ENCODE data around the gene CSGALNACT2. TPM values are rescaled to one million over a fixed set of nuclear protein-coding genes. Genes with fewer than 3 reads are reported as not detected.
"Not testable (repeated sequence)": the region's sequence is repeated elsewhere in the genome, so short reads cannot be mapped to it uniquely, and the experiment has no call there.

The CSGALNACT2 gene
- total RNA-seq, 1 donor from 2014 or later, result 7.1 TPM

- TF ChIP-seq CTCF (IDR thresholded peaks at IDR 0.05; ENCODE audit: borderline replicate concordance), result peak; percentile 22
- no peaks in the 10 kb centered on the region for H3K36me3 ChIP-seq
- intact Hi-C loops (cut with micrococcal nuclease), result no loop called here
- H3K4me3 ChIP-seq, result no peak overlapping the region
- peaks cover 56% of the 10 kb centered on the region for H3K27me3 ChIP-seq (ENCODE audit: low read depth)
- no peaks in the 10 kb centered on the region for H3K9me3 ChIP-seq (replicated peaks)
- no peak for DNase-seq
- H3K27ac ChIP-seq (replicated peaks), result no peak overlapping the region
- H3K4me1 ChIP-seq, result no peaks in the 10 kb centered on the region
Measured at GRCh38 chr10:43093423-43094076, 44.7 kb upstream of the CSGALNACT2 start.

GRCh38 chr10:43094085-43094484 lies 44.2 kb upstream of the CSGALNACT2 start:
- Histone ChIP-seq H3K4me3 (no peak overlapping the region), H3K27ac (replicated peaks) (no peak overlapping the region), H3K9me3 (replicated peaks) (no peaks in the 10 kb centered on the region), H3K36me3 (no peaks in the 10 kb centered on the region), H3K27me3 (ENCODE audit: low read depth) (peaks cover 56% of the 10 kb centered on the region), H3K4me1 (no peaks in the 10 kb centered on the region)
- intact Hi-C loops (cut with micrococcal nuclease), result no loop called here
- no peak for DNase-seq
- no peak for TF ChIP-seq CTCF (IDR thresholded peaks at IDR 0.05; ENCODE audit: borderline replicate concordance)

GRCh38 chr10:43099339-43099738 lies 38.9 kb upstream of the CSGALNACT2 start:
- H3K4me3 ChIP-seq; H3K9me3 ChIP-seq (replicated peaks); intact Hi-C loops (cut with micrococcal nuclease); H3K27ac ChIP-seq (replicated peaks); H3K4me1 ChIP-seq; H3K36me3 ChIP-seq; DNase-seq: not testable (repeated sequence)
- H3K27me3 ChIP-seq (ENCODE audit: low read depth), result peaks cover 86% of the 10 kb centered on the region

- no peak for DNase-seq
- peaks cover 6% of the 10 kb centered on the region for H3K4me1 ChIP-seq
- peaks cover 86% of the 10 kb centered on the region for H3K27me3 ChIP-seq (ENCODE audit: low read depth)
- TF ChIP-seq CTCF (IDR thresholded peaks at IDR 0.05; ENCODE audit: borderline replicate concordance), result no peak
- H3K27ac ChIP-seq (replicated peaks), result no peak overlapping the region
- intact Hi-C loops (cut with micrococcal nuclease), result no loop called here
- no peaks in the 10 kb centered on the region for H3K9me3 ChIP-seq (replicated peaks)
- no peak overlapping the region for H3K4me3 ChIP-seq
- H3K36me3 ChIP-seq, result no peaks in the 10 kb centered on the region
Measured at GRCh38 chr10:43099928-43100327, 38.3 kb upstream of the CSGALNACT2 start.

- Histone ChIP-seq H3K27me3 (ENCODE audit: low read depth) (peaks cover 86% of the 10 kb centered on the region), H3K36me3 (no peaks in the 10 kb centered on the region), H3K27ac (replicated peaks) (no peak overlapping the region), H3K4me3 (no peak overlapping the region), H3K9me3 (replicated peaks) (no peaks in the 10 kb centered on the region), H3K4me1 (peaks cover 10% of the 10 kb centered on the region)
- no peak for TF ChIP-seq CTCF (IDR thresholded peaks at IDR 0.05; ENCODE audit: borderline replicate concordance)
- DNase-seq, result no peak
- intact Hi-C loops (cut with micrococcal nuclease), result no loop called here
Measured at GRCh38 chr10:43100366-43100765, 37.9 kb upstream of the CSGALNACT2 start.

GRCh38 chr10:43102063-43102828 lies 36.0 kb upstream of the CSGALNACT2 start:
- no peak for DNase-seq

More at GRCh38 chr10:43102063-43102828, 36.0 kb upstream of the CSGALNACT2 start:
- Histone ChIP-seq H3K9me3 (replicated peaks) (no peaks in the 10 kb centered on the region), H3K27ac (replicated peaks) (no peak overlapping the region), H3K4me3 (no peak overlapping the region), H3K27me3 (ENCODE audit: low read depth) (peaks cover 67% of the 10 kb centered on the region), H3K36me3 (no peaks in the 10 kb centered on the region), H3K4me1 (peaks cover 17% of the 10 kb centered on the region)
- no peak for TF ChIP-seq CTCF (IDR thresholded peaks at IDR 0.05; ENCODE audit: borderline replicate concordance)
- intact Hi-C loops (cut with micrococcal nuclease), result no loop called here
